Bone marrow (tissue), 2 donors: Measurements from ENCODE around the gene BCAS3.

ENCODE experiments used
- DNase-seq, 2 donors: peaks; one replicate each; lab custom pipeline; 2025; lab: John Stamatoyannopoulos, UW

The BCAS3 gene

GRCh38 chr17:61200339-61200715 is 522.7 kb downstream of the BCAS3 start:
- no peak for DNase-seq

DNA sequence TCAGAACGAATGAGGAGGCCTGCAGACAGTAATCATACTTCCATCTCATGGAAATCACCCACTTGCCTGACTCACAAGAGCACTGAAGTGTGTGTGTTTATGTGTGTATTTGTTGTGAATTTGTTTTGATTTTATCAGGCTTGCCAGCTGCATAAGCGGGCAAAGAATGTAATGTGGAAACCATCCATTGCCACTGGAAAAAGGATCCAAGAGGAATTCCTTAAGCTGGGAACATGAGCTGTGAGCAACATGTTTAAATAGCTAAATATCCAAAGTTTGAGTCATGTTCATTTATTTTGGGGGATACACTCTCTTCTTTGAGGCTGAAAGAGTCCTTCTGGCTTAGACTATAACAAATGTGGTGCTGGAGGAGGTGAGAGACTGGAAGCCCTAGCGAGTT is 523.6 kb downstream of the BCAS3 start:
- no peak for DNase-seq

DNA sequence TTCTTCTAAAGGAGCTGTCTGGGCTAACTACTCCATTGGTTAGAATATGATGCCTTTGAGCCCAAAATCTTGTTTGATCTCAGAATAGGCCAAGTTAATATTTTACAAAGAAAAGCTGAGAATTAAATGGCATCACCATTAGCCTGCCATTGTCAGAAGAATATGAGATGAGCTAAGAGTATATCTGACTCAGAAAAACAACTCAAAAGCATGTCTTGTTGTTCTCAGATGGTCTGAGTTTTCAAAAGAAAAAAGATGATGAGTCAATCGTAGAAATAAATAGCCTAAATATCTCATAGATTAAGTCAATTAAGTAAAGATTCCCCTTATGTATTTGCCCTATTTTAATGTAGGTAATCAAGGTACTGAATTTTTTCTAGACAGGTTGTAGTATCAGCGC is 524.9 kb downstream of the BCAS3 start:
- no peak for DNase-seq

DNA sequence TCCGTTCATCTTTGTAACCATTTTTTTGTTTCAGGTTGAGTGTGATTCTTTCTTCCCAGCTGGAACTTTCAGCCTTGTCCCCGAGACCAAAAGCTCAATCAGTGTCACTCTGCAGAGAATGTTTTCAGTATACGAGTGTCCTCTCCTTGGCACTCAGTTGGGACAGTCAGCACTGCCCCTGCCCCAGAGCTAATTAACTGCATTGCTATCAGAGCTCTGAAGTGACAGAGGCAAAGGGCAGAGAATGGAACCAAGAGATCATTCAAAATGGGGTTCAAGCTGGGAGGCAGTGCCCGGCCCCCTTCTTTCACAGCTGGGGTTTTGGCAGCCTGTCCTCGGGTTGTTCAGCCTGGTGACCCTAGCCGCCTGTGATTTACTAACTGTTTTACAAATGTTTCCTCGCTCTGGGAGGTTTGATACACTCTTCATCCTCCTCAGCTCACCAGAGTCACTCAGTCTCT is 526.0 kb downstream of the BCAS3 start:
- DNase-seq, result no peak

GRCh38 chr17:61204456-61204855 is 526.8 kb downstream of the BCAS3 start:
- no peak for DNase-seq

GRCh38 chr17:61205401-61205800 is 527.8 kb downstream of the BCAS3 start:
- DNase-seq, result no peak

- no peak for DNase-seq
Measured at GRCh38 chr17:61205931-61206330, 528.3 kb downstream of the BCAS3 start.

DNA sequence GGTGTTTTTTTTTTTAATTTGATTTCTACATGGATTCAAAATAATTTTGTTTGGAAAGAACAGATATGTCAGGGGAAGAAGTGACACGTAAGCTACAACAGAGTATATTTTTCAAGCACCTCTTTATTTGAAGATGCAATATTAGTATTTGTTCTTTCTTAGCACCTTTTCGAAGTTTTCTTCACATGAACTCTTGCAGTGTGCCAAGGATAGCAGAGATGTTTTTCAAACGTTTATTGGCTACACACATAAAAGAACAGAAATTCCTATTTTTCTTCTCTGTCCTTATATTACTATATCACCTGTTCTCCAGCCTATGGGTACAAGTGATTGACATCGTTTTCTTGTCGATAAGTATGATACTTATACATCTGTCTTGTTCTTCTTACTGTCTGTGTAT is 529.3 kb downstream of the BCAS3 start:
- DNase-seq, result no peak

DNA sequence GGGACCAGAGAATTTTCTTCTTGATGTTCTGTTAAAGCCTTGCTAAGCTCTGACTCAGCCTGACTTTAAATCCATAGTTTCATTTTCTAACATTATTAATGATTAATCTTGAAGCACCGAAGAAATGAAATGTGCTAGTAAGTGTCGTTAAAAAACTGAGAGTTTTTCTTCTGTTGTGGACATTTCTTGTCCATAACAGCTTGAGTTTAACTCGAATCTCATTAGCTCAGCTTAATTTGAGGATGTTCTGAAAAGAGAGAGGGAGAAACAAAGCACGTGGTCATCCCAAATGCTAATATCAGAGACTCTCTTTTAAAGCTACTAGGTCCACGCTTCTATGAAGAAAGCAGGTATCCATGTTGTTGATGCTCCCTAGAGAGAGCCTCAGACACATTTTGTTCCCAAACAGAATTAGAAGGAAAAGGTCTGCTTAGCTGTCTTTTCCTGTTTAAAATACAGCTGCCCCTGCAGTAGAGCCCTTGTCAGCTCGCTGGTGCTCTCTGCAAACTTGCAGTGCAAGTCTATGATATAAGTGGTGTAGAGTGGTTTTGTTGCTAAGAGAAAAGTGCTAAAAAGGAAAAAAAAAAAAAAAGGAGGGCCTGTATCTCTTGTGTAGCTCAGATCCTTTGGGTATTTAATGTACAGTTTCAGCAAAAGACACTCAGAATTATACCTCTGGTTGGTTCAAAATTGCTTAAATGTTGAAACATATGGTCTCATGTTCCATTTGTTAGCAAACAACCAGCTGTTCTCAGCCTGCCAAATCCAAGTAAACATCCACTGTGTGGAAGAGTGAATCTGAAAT is 530.9 kb downstream of the BCAS3 start:
- DNase-seq, result no peak

DNA sequence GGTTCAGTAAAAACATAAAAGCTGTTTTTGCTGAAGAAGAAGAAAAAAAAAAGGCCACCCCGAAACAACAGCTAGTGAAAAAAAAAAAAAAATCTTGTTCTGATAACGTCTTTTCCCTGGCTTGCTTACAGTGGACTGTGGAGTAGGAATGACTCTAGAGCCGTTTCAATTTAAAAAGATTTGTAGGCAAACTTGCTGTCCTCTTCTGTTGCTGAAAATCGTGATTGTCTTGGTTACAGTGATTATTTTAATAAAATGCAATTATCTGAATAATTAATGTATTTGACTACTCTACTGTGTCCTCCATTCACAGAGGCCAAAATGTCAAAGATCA is 531.4 kb downstream of the BCAS3 start:
- DNase-seq, result no peak

DNA sequence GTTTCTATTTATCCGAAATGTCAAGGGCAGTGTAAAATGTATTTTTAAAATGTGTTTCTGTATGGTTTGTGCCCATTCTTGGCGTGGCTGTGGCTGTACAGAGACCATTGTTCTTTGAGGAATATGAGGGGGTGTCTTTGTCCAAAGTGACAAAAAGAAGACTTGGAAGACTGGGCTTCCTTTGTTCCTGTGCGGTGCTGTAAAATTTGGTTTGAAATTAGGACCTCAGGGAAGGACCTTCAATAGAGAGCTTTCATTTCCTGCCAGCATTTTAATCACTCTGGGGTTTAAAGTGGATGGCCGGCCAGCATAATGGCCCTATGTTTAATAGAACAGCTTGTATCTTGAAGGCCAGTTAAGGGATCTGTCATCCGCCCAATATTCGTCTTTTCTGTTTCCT is 531.9 kb downstream of the BCAS3 start:
- no peak for DNase-seq

DNA sequence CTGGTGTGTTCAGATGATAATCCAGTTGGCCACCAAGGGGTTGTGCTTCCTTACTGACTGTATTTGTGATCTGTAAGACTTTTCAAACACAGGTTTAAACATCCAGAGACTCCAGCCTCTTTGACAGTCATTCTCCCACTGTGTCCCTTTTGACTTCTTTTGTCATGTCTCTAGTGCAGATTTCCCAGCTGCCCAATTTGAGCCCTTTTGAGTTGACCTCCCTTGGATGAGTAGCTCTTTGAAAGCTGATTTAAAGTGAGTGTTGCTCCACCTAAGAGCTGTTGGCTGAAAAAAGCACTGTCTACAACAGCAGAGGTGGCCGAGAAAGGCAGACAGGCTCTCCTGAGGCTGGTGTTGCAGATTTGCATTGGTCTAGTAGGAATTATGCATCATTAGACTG is 533.6 kb downstream of the BCAS3 start:
- no peak for DNase-seq

DNA sequence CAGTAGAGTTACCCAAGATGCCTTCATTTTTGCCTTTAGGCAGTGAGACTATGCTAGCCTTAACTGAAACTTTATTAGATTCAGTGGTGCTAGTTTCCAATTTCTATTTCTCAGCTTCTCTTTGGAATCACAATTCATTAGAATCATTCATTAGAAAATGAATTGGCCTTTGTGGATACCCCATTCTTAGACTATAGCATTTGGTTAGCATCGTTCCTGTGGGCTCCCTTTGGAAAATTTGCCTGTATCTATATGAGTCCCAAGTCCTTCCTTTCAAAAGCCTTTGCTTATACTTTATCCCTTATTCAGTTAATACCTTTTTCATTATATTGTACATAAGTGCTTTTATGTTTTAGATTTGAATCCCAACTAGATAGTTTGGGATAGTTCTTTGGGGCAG is 535.0 kb downstream of the BCAS3 start:
- DNase-seq, result no peak

DNA sequence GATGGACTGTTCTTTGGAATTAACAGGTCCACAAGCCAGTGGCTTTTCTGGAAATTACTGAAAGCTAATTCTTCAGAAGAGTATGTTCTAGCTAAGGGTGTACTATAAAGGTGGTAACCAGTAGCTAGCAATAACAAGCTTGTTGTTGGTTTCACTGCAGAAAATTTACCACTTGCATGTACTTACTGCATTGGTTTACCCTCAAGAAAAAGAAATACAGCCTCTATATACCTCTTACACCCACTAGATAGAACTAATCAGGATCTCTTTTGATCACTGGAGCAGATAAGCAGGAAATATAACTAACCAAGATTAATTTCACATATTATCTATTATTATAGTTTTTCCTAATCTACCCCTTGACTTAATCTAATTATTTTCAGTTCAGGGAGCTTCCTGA is 537.1 kb downstream of the BCAS3 start:
- no peak for DNase-seq

DNA sequence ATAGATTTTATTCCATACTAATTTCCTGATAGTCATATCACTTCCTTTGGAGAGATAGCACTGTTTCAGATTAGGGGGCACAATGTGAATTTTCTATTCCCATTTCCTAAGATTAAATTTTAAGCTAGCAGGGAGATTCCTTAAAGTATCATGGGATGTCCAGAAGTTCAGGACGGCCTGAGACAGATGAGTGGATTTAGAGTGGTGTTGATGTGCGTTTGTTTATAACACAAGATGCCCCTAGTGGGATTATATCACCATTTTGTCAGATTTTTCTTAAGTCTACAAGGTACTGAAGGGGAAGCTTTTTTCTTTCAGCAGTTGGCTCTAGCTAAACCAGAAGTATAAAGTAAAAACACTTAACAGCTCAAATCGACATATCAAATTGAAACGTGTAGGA is 538.4 kb downstream of the BCAS3 start:
- DNase-seq, result no peak

GRCh38 chr17:61217878-61218437 is 540.3 kb downstream of the BCAS3 start:
- DNase-seq, result no peak

DNA sequence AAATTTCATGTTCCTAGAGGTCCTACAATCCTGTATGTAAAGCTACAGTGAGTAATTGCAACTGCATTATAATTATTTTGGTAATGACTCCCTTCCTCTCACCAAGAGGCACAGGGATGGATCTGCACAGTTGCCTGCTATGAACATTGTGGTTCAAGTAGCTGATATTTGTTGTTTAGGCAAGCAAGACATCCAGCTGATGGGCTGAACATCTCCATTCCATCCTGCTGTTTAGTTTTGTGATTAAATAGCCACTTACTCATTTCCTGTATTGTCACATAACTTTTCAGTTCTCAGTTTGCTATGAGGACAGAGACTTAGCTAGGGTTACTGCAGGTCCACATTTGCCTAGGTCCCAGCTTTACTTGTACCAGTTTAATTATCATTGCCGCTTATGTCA is 540.8 kb downstream of the BCAS3 start:
- no peak for DNase-seq

GRCh38 chr17:61219460-61219859 is 541.8 kb downstream of the BCAS3 start:
- DNase-seq, result no peak

DNA sequence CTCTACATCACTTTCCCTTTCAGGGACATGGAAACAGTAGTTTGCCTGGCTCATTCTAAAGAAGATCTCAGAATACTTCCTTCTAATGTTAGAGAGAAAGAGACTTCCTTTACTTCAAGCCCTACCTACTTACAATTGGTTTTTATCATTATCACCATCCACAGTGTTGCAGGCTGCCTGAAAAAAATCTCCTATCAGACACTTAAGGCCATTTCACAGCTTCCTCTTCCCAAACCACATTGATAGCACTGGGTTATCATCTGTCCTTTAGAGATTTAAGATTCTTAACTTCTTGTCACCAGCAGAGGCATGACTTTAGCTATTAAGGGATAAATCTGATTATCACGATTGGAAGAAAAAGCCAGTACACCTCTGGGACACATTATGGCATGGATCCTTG is 543.5 kb downstream of the BCAS3 start:
- no peak for DNase-seq

DNA sequence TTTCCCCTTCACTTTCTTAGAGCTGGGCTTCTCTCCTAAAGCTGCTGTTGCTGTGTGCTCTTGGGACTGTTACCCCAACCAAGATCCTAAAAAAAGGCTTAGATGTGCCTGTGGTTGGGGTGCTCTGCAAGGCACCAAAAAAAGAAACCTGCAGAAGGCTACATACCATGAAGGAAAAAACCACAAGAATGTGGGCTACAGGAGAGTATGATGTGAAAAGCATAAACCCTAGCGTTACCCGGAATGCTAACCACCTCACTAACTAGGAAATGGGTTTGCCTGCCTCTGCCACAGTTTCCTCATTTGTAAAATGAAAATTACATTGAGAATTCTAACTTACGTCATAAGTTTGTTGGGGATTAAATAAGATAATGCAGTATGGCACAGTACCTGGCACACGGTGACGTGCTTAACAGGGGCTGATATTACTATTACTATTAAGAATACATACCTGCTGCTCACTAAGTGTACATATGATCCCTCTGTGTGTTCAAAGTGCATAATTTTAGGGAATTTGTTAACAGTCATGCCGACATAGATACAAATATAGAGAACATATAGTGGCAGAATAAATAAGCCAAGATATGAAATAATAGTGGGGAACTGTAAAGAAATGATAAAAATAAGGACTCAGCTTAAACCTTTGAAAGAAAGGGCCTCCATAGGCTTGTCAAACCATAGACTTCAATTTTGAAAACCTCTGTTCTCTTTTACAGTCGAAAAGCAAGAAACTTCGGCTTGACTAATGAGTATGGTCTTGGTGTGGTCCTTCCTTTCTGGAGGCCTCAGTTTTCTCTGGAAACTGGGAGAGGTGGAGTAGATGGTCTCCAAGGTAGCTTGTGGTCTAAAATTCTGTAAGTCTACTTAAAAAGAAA is 544.2 kb downstream of the BCAS3 start:
- DNase-seq, result no peak

GRCh38 chr17:61223725-61224124 is 546.1 kb downstream of the BCAS3 start:
- no peak for DNase-seq

DNA sequence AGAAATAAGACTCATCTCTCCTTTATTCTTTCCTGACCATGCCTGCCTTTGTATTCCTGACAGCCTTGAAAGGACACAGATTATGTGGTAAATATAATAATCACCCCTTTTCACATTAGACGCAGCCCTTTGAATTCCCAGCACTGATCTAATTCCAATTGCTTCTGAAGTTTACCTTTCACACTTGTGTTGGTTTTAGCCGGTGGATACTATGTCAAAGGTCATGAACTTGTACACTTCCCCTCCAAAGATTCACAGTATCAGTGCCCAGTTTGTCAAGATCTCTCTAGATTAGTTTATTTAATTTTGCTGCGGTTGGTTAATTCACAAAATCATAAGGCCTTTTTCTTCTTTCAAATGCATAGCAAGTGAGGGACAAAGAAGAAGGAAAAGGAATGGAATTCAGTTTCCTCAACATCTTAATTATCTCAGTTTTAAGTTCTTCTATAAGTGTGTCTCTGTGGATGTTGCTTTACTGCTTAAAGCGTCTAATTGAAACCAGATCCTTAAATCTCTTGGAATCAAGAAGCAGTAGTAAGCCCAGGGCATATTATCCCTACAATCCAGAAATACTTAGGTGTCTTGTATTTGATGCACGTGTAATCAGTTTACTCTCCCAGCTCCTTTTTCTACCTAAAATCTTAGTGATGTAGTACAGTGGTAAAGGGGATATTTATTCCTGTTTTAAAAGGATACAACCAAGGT is 547.7 kb downstream of the BCAS3 start:
- no peak for DNase-seq

GRCh38 chr17:61227866-61228265 is 550.2 kb downstream of the BCAS3 start:
- DNase-seq, result no peak
